ENCODE measurements around the gene UFSP2. TPM values are rescaled to one million over a fixed set of nuclear protein-coding genes. Genes with fewer than 3 reads are reported as not detected.

The UFSP2 gene
- total RNA-seq, 1 donor from 2014 or later: 20.4 TPM

DNA sequence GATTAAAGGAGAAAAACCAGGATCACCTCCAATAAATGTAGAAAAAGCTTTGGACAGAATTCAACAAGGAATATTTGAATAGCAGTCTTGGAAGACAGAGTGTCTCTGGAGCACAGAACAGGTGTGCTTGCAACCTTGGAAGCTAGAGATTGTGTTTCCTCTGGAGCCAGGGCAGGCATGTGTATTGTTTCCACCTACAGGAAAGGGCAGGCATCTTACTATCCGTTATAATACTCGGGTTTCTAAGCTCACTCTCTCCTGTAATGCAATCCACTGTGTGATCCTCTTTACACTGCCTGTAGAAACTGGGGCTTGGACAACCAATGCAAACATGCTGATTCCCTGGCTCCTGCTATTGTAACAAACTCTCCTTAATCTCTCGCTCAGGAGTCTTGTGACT lies 31.4 kb upstream of the UFSP2 start:
- no peaks in the 10 kb centered on the region for H3K4me1 ChIP-seq
- no peaks in the 10 kb centered on the region for H3K27me3 ChIP-seq
- intact Hi-C loops (cut with DNase I): no loop called here
- no peaks in the 10 kb centered on the region for H3K9me3 ChIP-seq
- no peak for DNase-seq (ENCODE audit: extremely low spot score in 2 of 2)
- TF ChIP-seq CTCF (IDR thresholded peaks at IDR 0.05) (no peak), POLR2A (IDR thresholded peaks at IDR 0.05) (no peak), POLR2AphosphoS5 (IDR thresholded peaks at IDR 0.05; ENCODE audit: insufficient read depth in 1 of 2, low read depth in 1 of 2) (no peak)
- H3K36me3 ChIP-seq: no peaks in the 10 kb centered on the region
- no peak overlapping the region for H3K4me3 ChIP-seq
- no peak overlapping the region for H3K27ac ChIP-seq

GRCh38 chr4:185456131-185456530 lies 30.4 kb upstream of the UFSP2 start:
- Histone ChIP-seq H3K27ac (no peak overlapping the region), H3K27me3 (no peaks in the 10 kb centered on the region), H3K4me1 (no peaks in the 10 kb centered on the region), H3K9me3 (no peaks in the 10 kb centered on the region), H3K4me3 (no peak overlapping the region), H3K36me3 (no peaks in the 10 kb centered on the region)
- intact Hi-C loops (cut with DNase I): no loop called here
- no peak for DNase-seq (ENCODE audit: extremely low spot score in 2 of 2)
- TF ChIP-seq POLR2A (IDR thresholded peaks at IDR 0.05) (no peak), CTCF (IDR thresholded peaks at IDR 0.05) (no peak), POLR2AphosphoS5 (IDR thresholded peaks at IDR 0.05; ENCODE audit: insufficient read depth in 1 of 2, low read depth in 1 of 2) (no peak)

- Histone ChIP-seq H3K36me3 (no peaks in the 10 kb centered on the region), H3K27me3 (no peaks in the 10 kb centered on the region), H3K9me3 (no peaks in the 10 kb centered on the region), H3K4me1 (no peaks in the 10 kb centered on the region), H3K27ac (no peak overlapping the region), H3K4me3 (no peak overlapping the region)
- intact Hi-C loops (cut with DNase I): no loop called here
- DNase-seq (ENCODE audit: extremely low spot score in 2 of 2): no peak
- TF ChIP-seq CTCF (IDR thresholded peaks at IDR 0.05) (no peak), POLR2A (IDR thresholded peaks at IDR 0.05) (no peak), POLR2AphosphoS5 (IDR thresholded peaks at IDR 0.05; ENCODE audit: insufficient read depth in 1 of 2, low read depth in 1 of 2) (no peak)
Measured at GRCh38 chr4:185445209-185445608, 19.4 kb upstream of the UFSP2 start.

GRCh38 chr4:185441479-185441878 lies 15.7 kb upstream of the UFSP2 start:
- Histone ChIP-seq H3K4me1 (no peaks in the 10 kb centered on the region), H3K4me3 (no peak overlapping the region), H3K27ac (no peak overlapping the region), H3K27me3 (no peaks in the 10 kb centered on the region), H3K36me3 (no peaks in the 10 kb centered on the region), H3K9me3 (no peaks in the 10 kb centered on the region)
- no peak for DNase-seq (ENCODE audit: extremely low spot score in 2 of 2)
- intact Hi-C loops (cut with DNase I): no loop called here
- TF ChIP-seq POLR2AphosphoS5 (IDR thresholded peaks at IDR 0.05; ENCODE audit: insufficient read depth in 1 of 2, low read depth in 1 of 2) (no peak), POLR2A (IDR thresholded peaks at IDR 0.05) (no peak)

GRCh38 chr4:185437809-185438208 lies 12.0 kb upstream of the UFSP2 start:
- Histone ChIP-seq H3K4me1 (no peaks in the 10 kb centered on the region), H3K4me3 (no peak overlapping the region), H3K27me3 (no peaks in the 10 kb centered on the region), H3K36me3 (no peaks in the 10 kb centered on the region), H3K9me3 (no peaks in the 10 kb centered on the region), H3K27ac (no peak overlapping the region)
- DNase-seq (ENCODE audit: extremely low spot score in 2 of 2): no peak
- TF ChIP-seq POLR2AphosphoS5 (IDR thresholded peaks at IDR 0.05; ENCODE audit: insufficient read depth in 1 of 2, low read depth in 1 of 2): no peak
- TF ChIP-seq CTCF (IDR thresholded peaks at IDR 0.05): no peak
- TF ChIP-seq POLR2A (IDR thresholded peaks at IDR 0.05): no peak
- intact Hi-C loops (cut with DNase I): no loop called here

GRCh38 chr4:185435466-185435865 lies 9.7 kb upstream of the UFSP2 start:
- TF ChIP-seq CTCF (IDR thresholded peaks at IDR 0.05): no peak
- no peak for TF ChIP-seq POLR2A (IDR thresholded peaks at IDR 0.05)
- no peak for TF ChIP-seq POLR2AphosphoS5 (IDR thresholded peaks at IDR 0.05; ENCODE audit: insufficient read depth in 1 of 2, low read depth in 1 of 2)
- H3K4me1 ChIP-seq: no peaks in the 10 kb centered on the region
- no peaks in the 10 kb centered on the region for H3K27me3 ChIP-seq
- H3K27ac ChIP-seq: no peak overlapping the region
- no peak overlapping the region for H3K4me3 ChIP-seq
- intact Hi-C loops (cut with DNase I): no loop called here
- no peaks in the 10 kb centered on the region for H3K9me3 ChIP-seq
- no peak for DNase-seq (ENCODE audit: extremely low spot score in 2 of 2)
- H3K36me3 ChIP-seq: no peaks in the 10 kb centered on the region
